Spinal cord (tissue), 10 donors: Measurements from ENCODE around the gene TARS2. TPM values are rescaled to one million over a fixed set of nuclear protein-coding genes. Genes with fewer than 3 reads are reported as not detected.

Experiments
- DNase-seq, 6 donors: peaks; one replicate each; pipeline versions ENCODE4 v3.0.0 to v3.0.0-alpha.2; 2013 to 2015; ENCODE audit warnings: low spot score in 6 of 6, low read depth in 4 of 6
- H3K27ac ChIP-seq: one replicate; pipeline ENCODE4 v1.5.1; 2013; ENCODE audit warnings: low read depth, low read length, control low read depth
- H3K27me3 ChIP-seq: one replicate; pipeline ENCODE4 v1.6.1; 2013; ENCODE audit warnings: low read length; ENCODE audit not compliant: control insufficient read depth, insufficient read depth
- H3K36me3 ChIP-seq: one replicate; pipeline ENCODE4 v1.6.1; 2013; ENCODE audit warnings: low read length; ENCODE audit not compliant: control insufficient read depth, insufficient read depth
- H3K4me1 ChIP-seq: one replicate; pipeline ENCODE4 v1.6.1; 2013; ENCODE audit warnings: low read length; ENCODE audit not compliant: control insufficient read depth, insufficient read depth
- H3K4me3 ChIP-seq: one replicate; pipeline ENCODE4 v1.5.1; 2013; ENCODE audit warnings: low read depth, low read length, control low read depth
- H3K9me3 ChIP-seq: one replicate; pipeline ENCODE4 v1.6.1; 2013; ENCODE audit warnings: low read length; ENCODE audit not compliant: control insufficient read depth, insufficient read depth
- WGBS: methylation state at CpG from one replicate; pipeline ENCODE4 v1.1.5; 2013; ENCODE audit warnings: missing lambda C conversion rate; ENCODE audit not compliant: insufficient coverage; 5-methylcytosine and 5-hydroxymethylcytosine counted together
- polyA plus RNA-seq, 2 donors: library from polyadenylated mRNA; unstranded; fragments of 120-200 nt; gene quantifications; one replicate each; pipeline ENCODE4 v1.2.1, GENCODE V29; 2013; ENCODE audit not compliant: insufficient read length in 2 of 2
- total RNA-seq, 2 donors: library from RNA; depleted of rRNA in 1 of 2; stranded (reverse); fragments of 120-200 nt in 1 of 2; fragments of >200 nt in 1 of 2; gene quantifications; one replicate each; pipeline versions ENCODE4 v1.2.3 to v1.2.4, GENCODE V29; 2013 to 2014
- donor health status: healthy.

Gene TARS2
- total and polyA plus RNA-seq, 4 donors = 22.7 to 45.9 (median 27.9) TPM

GRCh38 chr1:150546294-150546937 is 59.2 kb downstream of the TARS2 start:
- no peak overlapping the region for H3K27ac ChIP-seq
- no peaks in the 10 kb centered on the region for H3K36me3 ChIP-seq
- H3K27me3 ChIP-seq = peaks cover 8% of the 10 kb centered on the region
- no peaks in the 10 kb centered on the region for H3K9me3 ChIP-seq
- 92% methylated on average over 11 of the region's 16 CpGs for WGBS
- H3K4me3 ChIP-seq = no peak overlapping the region
- DNase-seq = no peak
- H3K4me1 ChIP-seq = peaks cover 27% of the 10 kb centered on the region

DNA sequence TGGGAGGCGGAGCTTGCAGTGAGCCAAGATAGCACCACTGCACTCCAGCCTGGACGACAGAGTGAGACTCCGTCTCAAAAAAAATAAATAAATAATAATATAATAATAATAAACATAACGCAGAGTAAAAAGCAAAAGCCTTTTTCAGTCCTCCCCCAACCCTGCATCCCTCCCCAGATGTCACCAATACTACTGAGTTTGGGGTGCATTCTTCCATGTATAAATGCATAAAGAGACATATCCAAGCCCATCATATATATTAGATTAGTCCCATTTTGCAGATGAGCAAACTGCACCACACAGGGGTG is 61.1 kb downstream of the TARS2 start:
- no peak overlapping the region for H3K27ac ChIP-seq
- H3K27me3 ChIP-seq = peaks cover 8% of the 10 kb centered on the region
- peaks cover 40% of the 10 kb centered on the region for H3K4me1 ChIP-seq
- peak overlapping the region; percentile 44 for H3K4me3 ChIP-seq
- no peak for DNase-seq
- H3K9me3 ChIP-seq = no peaks in the 10 kb centered on the region
- WGBS = no CpG with 5 or more reads among the region's 4 CpGs
- peaks cover 2% of the 10 kb centered on the region for H3K36me3 ChIP-seq

DNA sequence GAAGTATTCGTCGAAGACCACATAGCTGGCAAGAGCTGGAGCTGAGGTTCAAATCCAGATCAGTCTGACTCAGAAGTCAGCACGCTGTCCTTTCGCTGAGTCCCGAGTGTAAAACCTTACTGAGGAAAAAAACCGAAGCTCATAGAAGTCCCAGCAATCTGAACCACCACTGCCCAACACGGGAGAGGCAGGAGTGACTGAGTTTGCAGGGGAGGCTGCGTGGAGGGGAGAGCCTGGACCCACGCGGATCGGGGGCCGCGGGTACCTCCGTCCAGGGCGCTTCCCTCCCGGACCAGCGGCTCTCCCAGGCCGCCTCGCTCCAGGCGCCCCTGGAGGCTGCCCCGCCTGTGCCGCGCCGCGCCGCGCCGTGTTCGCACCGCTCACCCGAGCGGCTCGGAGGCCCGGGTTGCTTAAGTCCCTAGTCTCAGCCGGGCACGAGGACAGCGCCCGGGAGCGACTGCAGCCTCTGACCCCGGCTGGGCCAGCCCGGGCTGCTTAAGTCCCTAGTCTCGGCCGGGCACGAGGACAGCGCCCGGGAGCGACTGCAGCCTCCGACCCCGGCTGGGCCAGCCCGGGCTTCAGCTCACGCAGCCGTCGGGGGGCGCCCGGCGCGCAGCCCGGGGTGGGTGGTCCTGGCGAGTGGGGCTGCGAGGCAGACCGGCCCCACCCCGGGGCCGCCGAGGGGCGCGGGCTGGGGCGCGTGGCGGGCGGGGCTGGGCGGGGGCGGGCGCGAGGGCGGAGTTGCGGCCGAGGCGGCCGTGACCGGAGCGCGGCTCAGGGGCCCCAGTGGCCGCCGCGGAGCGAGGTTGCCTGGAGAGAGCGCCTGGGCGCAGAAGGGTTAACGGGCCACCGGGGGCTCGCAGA is 61.6 kb downstream of the TARS2 start, which contains the start of gene ADAMTSL4:
ADAMTSL4 (plus strand) TSS at position 777 of the 864 bp plus-strand sequence. CDS start 2,881 bp downstream, outside the sequence.
- Histone ChIP-seq H3K36me3 (peaks cover 8% of the 10 kb centered on the region), H3K27me3 (peaks cover 8% of the 10 kb centered on the region), H3K9me3 (no peaks in the 10 kb centered on the region), H3K4me1 (peaks cover 38% of the 10 kb centered on the region), H3K4me3 (peak within 1 kb of the TSS; percentile 44), H3K27ac (peak within 1 kb of the TSS; percentile 52)
- under 1% methylated on average over 91 of the region's 91 CpGs for WGBS
- DNase-seq = peak in 2 of 6 donors; percentile 40 to 65

GRCh38 chr1:150549496-150550221 is 62.4 kb downstream of the TARS2 start:
- WGBS = 19% methylated on average over 43 of the region's 43 CpGs
- Histone ChIP-seq H3K27me3 (peaks cover 8% of the 10 kb centered on the region), H3K4me1 (peaks cover 37% of the 10 kb centered on the region), H3K4me3 (peak overlapping the region; percentile 27), H3K27ac (peak overlapping the region; percentile 52), H3K36me3 (peaks cover 16% of the 10 kb centered on the region), H3K9me3 (no peaks in the 10 kb centered on the region)
- no peak for DNase-seq

- Histone ChIP-seq H3K27ac (peak overlapping the region; percentile 52), H3K4me1 (peaks cover 37% of the 10 kb centered on the region), H3K27me3 (peaks cover 8% of the 10 kb centered on the region), H3K9me3 (no peaks in the 10 kb centered on the region), H3K4me3 (peak overlapping the region; percentile 14), H3K36me3 (peaks cover 19% of the 10 kb centered on the region)
- DNase-seq = no peak
- 71% methylated on average over 9 of the region's 22 CpGs for WGBS
These were observed 63.2 kb downstream of the TARS2 start for GRCh38 chr1:150550222-150551050.

GRCh38 chr1:150551051-150551783 is 64.0 kb downstream of the TARS2 start:
- no peak for DNase-seq
- Histone ChIP-seq H3K9me3 (no peaks in the 10 kb centered on the region), H3K27ac (peak overlapping the region; percentile 22), H3K36me3 (peaks cover 24% of the 10 kb centered on the region), H3K4me3 (no peak overlapping the region), H3K4me1 (peaks cover 37% of the 10 kb centered on the region), H3K27me3 (peaks cover 8% of the 10 kb centered on the region)
- 83% methylated on average over 6 of the region's 11 CpGs for WGBS

GRCh38 chr1:150551784-150552127 is 64.5 kb downstream of the TARS2 start:
- Histone ChIP-seq H3K4me1 (peaks cover 37% of the 10 kb centered on the region), H3K27me3 (peaks cover 8% of the 10 kb centered on the region), H3K27ac (no peak overlapping the region), H3K9me3 (no peaks in the 10 kb centered on the region), H3K36me3 (peaks cover 28% of the 10 kb centered on the region), H3K4me3 (no peak overlapping the region)
- DNase-seq = no peak
- WGBS = no CpG with 5 or more reads among the region's 1 CpG

DNA sequence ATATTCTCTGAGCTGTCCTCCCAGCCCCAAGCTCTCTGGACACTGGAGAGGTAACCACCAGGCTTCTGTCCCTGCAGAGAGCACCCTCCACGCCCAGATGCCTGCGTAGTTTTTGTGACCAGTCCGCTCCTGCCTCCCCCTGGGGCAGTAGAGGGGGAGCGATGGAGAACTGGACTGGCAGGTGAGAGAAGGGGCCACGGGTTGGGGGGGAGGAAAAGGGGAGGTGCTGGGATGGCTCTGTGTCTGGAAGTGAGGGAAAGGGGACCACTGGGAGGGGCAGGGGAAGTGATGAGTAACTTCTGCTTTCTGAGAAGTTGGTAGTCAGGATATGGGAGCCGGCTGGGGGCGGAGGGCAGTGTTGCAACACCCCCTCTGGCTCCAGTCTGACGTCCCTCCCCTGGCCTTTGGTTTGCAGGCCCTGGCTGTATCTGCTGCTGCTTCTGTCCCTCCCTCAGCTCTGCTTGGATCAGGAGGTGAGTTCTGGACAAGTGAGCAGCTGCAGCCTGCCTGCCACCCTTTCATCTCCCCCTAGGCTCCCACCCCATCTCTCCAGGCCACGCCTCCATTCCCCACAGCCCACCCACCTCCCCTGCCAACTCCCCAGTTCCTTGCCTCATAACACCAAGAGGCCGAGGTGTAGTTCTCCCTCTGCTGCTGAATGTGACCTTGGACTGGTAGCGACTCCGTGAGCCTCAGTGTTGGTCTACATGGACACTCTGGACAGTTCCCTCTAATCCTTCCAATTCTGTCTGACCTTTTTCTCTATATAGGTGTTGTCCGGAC is 65.1 kb downstream of the TARS2 start:
- peaks cover 8% of the 10 kb centered on the region for H3K27me3 ChIP-seq
- H3K36me3 ChIP-seq = peaks cover 33% of the 10 kb centered on the region
- WGBS = 46% methylated on average over 11 of the region's 13 CpGs
- no peak overlapping the region for H3K4me3 ChIP-seq
- H3K4me1 ChIP-seq = peaks cover 37% of the 10 kb centered on the region
- H3K27ac ChIP-seq = peak overlapping the region; percentile 25
- no peak for DNase-seq
- H3K9me3 ChIP-seq = no peaks in the 10 kb centered on the region
